K562 (cell line): ENCODE measurements around the gene GPX5. TPM values are rescaled to one million over a fixed set of nuclear protein-coding genes. Genes with fewer than 3 reads are reported as not detected.

Experiments
- E2F6 ChIP-seq, 2 experiments: IDR thresholded peaks; 2 replicates each; pipeline ENCODE4 v1.6.1; 2011; ENCODE audit warnings: borderline replicate concordance in 1 of 2, control low read depth in 1 of 2, low read depth in 1 of 2, low read length in 1 of 2, mild to moderate bottlenecking in 1 of 2, mixed read lengths in 1 of 2, moderate library complexity in 1 of 2; ENCODE audit not compliant: insufficient read depth in 1 of 2, insufficient read length in 1 of 2, poor library complexity in 1 of 2, severe bottlenecking in 1 of 2; ENCODE audit errors: extremely low read depth in 1 of 2
- ERF ChIP-seq: fragments of 450-650 bp; formaldehyde crosslinking; IDR thresholded peaks from 2 replicates; pipeline ENCODE4 v1.4.0; 2020; ENCODE audit warnings: mild to moderate bottlenecking, mixed read lengths
- HES1 ChIP-seq: fragments of 450-650 bp; IDR thresholded peaks from 2 replicates; pipeline ENCODE4 v1.6.1; 2016; ENCODE audit warnings: low read depth, mild to moderate bottlenecking, moderate library complexity
- KAT8 ChIP-seq: fragments of 450-650 bp; IDR thresholded peaks from 2 replicates; pipeline ENCODE4 v1.6.1; 2016; ENCODE audit warnings: low read depth, mild to moderate bottlenecking
- KHSRP ChIP-seq: fragments of 450-650 bp; IDR thresholded peaks from 2 replicates; pipeline ENCODE4 v1.6.1; 2017
- MAX ChIP-seq: sonication (generic); formaldehyde crosslinking; IDR thresholded peaks from 2 replicates; pipeline ENCODE4 v1.9.0; 2022; ENCODE audit warnings: mild to moderate bottlenecking, missing genetic modification reagents
- MXI1 ChIP-seq: IDR thresholded peaks from 2 replicates; pipeline ENCODE4 v1.6.1; 2011; ENCODE audit warnings: low read depth, mild to moderate bottlenecking, improper control_type of control experiment, low read length
- NCOA6 ChIP-seq: fragments of 450-650 bp; IDR thresholded peaks from 2 replicates; pipeline ENCODE4 v1.6.1; 2017; ENCODE audit warnings: mild to moderate bottlenecking
- NFXL1 ChIP-seq: fragments of 450-650 bp; formaldehyde crosslinking; IDR thresholded peaks from 2 replicates; pipeline ENCODE4 v1.4.0; 2021; ENCODE audit warnings: mild to moderate bottlenecking
- NKRF ChIP-seq: fragments of 450-650 bp; IDR thresholded peaks from 2 replicates; pipeline ENCODE4 v1.6.1; 2016; ENCODE audit warnings: borderline replicate concordance
- POLR2AphosphoS5 ChIP-seq: IDR thresholded peaks from 2 replicates; pipeline ENCODE4 v1.6.1; 2011; ENCODE audit warnings: mild to moderate bottlenecking, low read depth, low read length, moderate library complexity; ENCODE audit not compliant: control insufficient read depth, insufficient read depth
- RNF2 ChIP-seq: sonication (generic); IDR thresholded peaks from 2 replicates; pipeline ENCODE4 v1.6.1; 2016
- SIN3B ChIP-seq: fragments of 450-650 bp; IDR thresholded peaks from 2 replicates; pipeline ENCODE4 v1.6.1; 2017; ENCODE audit warnings: low read depth, mild to moderate bottlenecking, moderate library complexity
- TRIM28 ChIP-seq: fragments of 450-650 bp; IDR thresholded peaks from 2 replicates; pipeline ENCODE4 v1.6.1; 2017
- XRCC3 ChIP-seq: fragments of 450-650 bp; IDR thresholded peaks from 2 replicates; pipeline ENCODE4 v1.6.1; 2017; ENCODE audit warnings: mild to moderate bottlenecking, moderate library complexity
- ZBTB43 ChIP-seq: sonication (generic); formaldehyde crosslinking; IDR thresholded peaks from 2 replicates; pipeline ENCODE4 v1.8.0; 2023; ENCODE audit warnings: mild to moderate bottlenecking, missing genetic modification reagents
- ZBTB5 ChIP-seq: fragments of 450-650 bp; IDR thresholded peaks from 2 replicates; pipeline ENCODE4 v1.6.1; 2017; ENCODE audit warnings: antibody characterized with exemption
- ZNF197 ChIP-seq: fragments of 200-800 bp; sonication (Bioruptor generic); IDR thresholded peaks from 2 replicates; pipeline ENCODE4 v1.6.1; 2016; ENCODE audit warnings: low read depth, missing genetic modification characterization, missing compliant biosample characterization
- ZNF217 ChIP-seq: sonication (generic); formaldehyde crosslinking; IDR thresholded peaks from 2 replicates; pipeline ENCODE4 v1.8.0; 2022; ENCODE audit warnings: mild to moderate bottlenecking, missing genetic modification reagents
- ZNF561 ChIP-seq: fragments of 450-650 bp; formaldehyde crosslinking; conservative IDR thresholded peaks from 2 replicates; pipeline ENCODE4 v1.4.0; 2020; ENCODE audit warnings: mild to moderate bottlenecking, moderate library complexity
- ZNF707 ChIP-seq: fragments of 250-450 bp; sonication (Bioruptor Pico); conservative IDR thresholded peaks from 2 replicates; pipeline ENCODE4 v1.8.0; 2022; ENCODE audit warnings: inconsistent platforms, mild to moderate bottlenecking, moderate library complexity
- polyA plus RNA-seq, 8 experiments: library from polyadenylated mRNA; depleted of rRNA in 4 of 8; stranded (reverse) in 5 of 8; unstranded in 3 of 8; fragments of >200 nt; fragmentation: Nextera tagmentation in 2 of 8; fragmentation: Illumina TruSeq in 1 of 8; extraction: Ambion mirVana in 2 of 8; extraction: Trizol in 1 of 8; gene quantifications; 2 replicates each; pipeline versions ENCODE4 v1.2.1 to v1.2.3, GENCODE V29; 2011 to 2014; ENCODE audit warnings: inconsistent platforms in 1 of 8, missing spikeins in 1 of 8
- total RNA-seq, 7 experiments: library from RNA; depleted of rRNA in 6 of 7; stranded (reverse); fragments of >200 nt in 6 of 7; fragmentation: Illumina TruSeq in 2 of 7; extraction: Trizol in 2 of 7; gene quantifications; 2 replicates each; pipeline versions ENCODE4 v1.2.1 to v1.2.3, GENCODE V29; 2011 to 2021; ENCODE audit warnings: low replicate concordance in 1 of 7

Gene GPX5
- total and polyA plus RNA-seq, 9 of the 15 experiments (the other 6 are each of a cell fraction or from before 2014, with no cell fraction given): 0.07 to 0.18 (median 0.15) TPM; not detected in 6

- no peak for TF ChIP-seq ZBTB5
- TF ChIP-seq ZNF707 (CRISPR knock-in tag): no peak
- TF ChIP-seq MXI1: no peak
- no peak for TF ChIP-seq MAX (CRISPR knock-in tag)
- TF ChIP-seq ZNF561: no peak
- no peak for TF ChIP-seq NFXL1 (CRISPR knock-in tag)
- 0 out of 2 replicates have a peak, but pooled peaks have one; percentile 47 for TF ChIP-seq ERF (CRISPR knock-in tag)
- no peak for TF ChIP-seq NKRF
- no peak for TF ChIP-seq POLR2AphosphoS5
- TF ChIP-seq TRIM28: no peak
- no peak for TF ChIP-seq NCOA6
- TF ChIP-seq ZNF217: no peak
- TF ChIP-seq XRCC3: no peak
- no peak for TF ChIP-seq ZNF197 (CRISPR knock-in tag)
- no peak for TF ChIP-seq KAT8
- no peak for TF ChIP-seq HES1
- TF ChIP-seq SIN3B: no peak
- no peak for TF ChIP-seq KHSRP
- no peak for TF ChIP-seq RNF2
- no peak for TF ChIP-seq ZBTB43 (CRISPR knock-in tag)
- TF ChIP-seq E2F6 (IDR thresholded peaks at IDR 0.05; ENCODE audit: borderline replicate concordance in 1 of 2, extremely low read depth in 1 of 2, insufficient read depth in 1 of 2, insufficient read length in 1 of 2, low read depth in 1 of 2, low read length in 1 of 2, poor library complexity in 1 of 2, severe bottlenecking in 1 of 2): no peak
Measured at GRCh38 chr6:28551891-28552666, 26.4 kb downstream of the GPX5 start (continued).
